Left ventricle myocardium inferior (tissue), 1 donor: ENCODE measurements around the gene SORCS2. TPM values are rescaled to one million over a fixed set of nuclear protein-coding genes. Genes with fewer than 3 reads are reported as not detected.

Experiments used
- DNase-seq: peaks from one replicate; pipeline ENCODE4 v3.0.0-alpha.2; 2020
- H3K27ac ChIP-seq: fragments of 200-600 bp; replicated peaks from 2 replicates; pipeline ENCODE4 v1.8.0; 2021
- H3K27me3 ChIP-seq: fragments of 200-600 bp; 2 replicates; pipeline ENCODE4 v1.8.0; 2021; ENCODE audit warnings: low read depth
- H3K36me3 ChIP-seq: fragments of 200-600 bp; 2 replicates; pipeline ENCODE4 v1.8.0; 2021
- H3K4me1 ChIP-seq: fragments of 200-600 bp; 2 replicates; pipeline ENCODE4 v1.8.0; 2021
- H3K4me3 ChIP-seq: fragments of 200-600 bp; 2 replicates; pipeline ENCODE4 v1.8.0; 2021; ENCODE audit warnings: mild to moderate bottlenecking, moderate library complexity
- H3K9me3 ChIP-seq: fragments of 200-600 bp; replicated peaks from 2 replicates; pipeline ENCODE4 v1.8.0; 2021
- CTCF ChIP-seq: fragments of 200-600 bp; IDR thresholded peaks from 2 replicates; pipeline ENCODE4 v1.8.0; 2021; ENCODE audit warnings: antibody characterized with exemption, mild to moderate bottlenecking, borderline replicate concordance
- intact Hi-C: fragments of 100-400 bp; cut with micrococcal nuclease; formaldehyde crosslinking; loops from one replicate; pipeline ENCODE4 v1.11.0; 2022
- total RNA-seq: library from RNA; stranded (reverse); fragmentation: NEBNext Ultra II Directional; extraction: Animal tissue kit (Norgen Biotek cat#: 25700); gene quantifications from one replicate; pipeline ENCODE4 v1.2.1, GENCODE V29; 2021
- donor health status: DM: no; HTN: yes; CAD: no; lungs with severe emphysema.

SORCS2 gene
- total RNA-seq, 1 donor from 2014 or later = 1.2 TPM

GRCh38 chr4:7523526-7523925 lies 331.2 kb downstream of the SORCS2 start:
- Histone ChIP-seq H3K27me3 (peaks cover 81% of the 10 kb centered on the region), H3K9me3 (no peaks in the 10 kb centered on the region), H3K36me3 (no peaks in the 10 kb centered on the region), H3K4me3 (no peak overlapping the region), H3K27ac (no peak overlapping the region), H3K4me1 (peaks cover 14% of the 10 kb centered on the region)
- TF ChIP-seq CTCF = no peak
- no peak for DNase-seq
- intact Hi-C loops = no loop called here

DNA sequence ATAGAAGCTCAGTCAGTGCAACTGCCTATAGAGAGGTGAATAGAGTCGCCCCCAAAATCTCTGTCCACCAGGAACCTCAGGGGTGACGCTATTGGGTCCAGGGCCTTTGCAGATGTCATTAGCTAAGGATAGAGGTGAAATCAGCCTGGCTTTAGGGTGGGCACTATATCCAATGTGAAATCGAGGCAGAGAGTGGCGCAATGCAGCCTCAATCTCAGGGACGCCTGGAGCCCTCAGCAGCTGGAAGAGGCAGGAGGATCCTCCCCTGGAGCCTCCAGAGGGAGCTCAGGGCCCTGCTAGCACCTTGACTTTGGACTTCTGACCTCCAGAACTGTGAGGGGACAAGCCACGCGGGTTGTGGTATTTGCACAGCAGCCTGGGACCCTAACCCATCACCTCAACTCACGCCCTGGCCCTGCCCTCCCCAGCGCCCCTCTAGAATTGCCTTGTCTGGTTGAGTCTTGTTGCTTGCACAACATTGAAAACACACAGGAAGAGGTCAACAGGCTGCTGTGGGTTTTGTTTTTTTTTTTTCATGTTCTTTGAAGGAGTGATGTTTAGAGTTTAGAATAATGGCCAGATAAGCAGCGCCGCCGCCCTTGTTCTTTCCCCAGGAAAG lies 331.8 kb downstream of the SORCS2 start:
- Histone ChIP-seq H3K9me3 (no peaks in the 10 kb centered on the region), H3K27me3 (peaks cover 86% of the 10 kb centered on the region), H3K27ac (no peak overlapping the region), H3K4me1 (peaks cover 9% of the 10 kb centered on the region), H3K4me3 (no peak overlapping the region), H3K36me3 (no peaks in the 10 kb centered on the region)
- DNase-seq = no peak
- intact Hi-C loops = no loop called here
- TF ChIP-seq CTCF = no peak

GRCh38 chr4:7524843-7525242 lies 332.5 kb downstream of the SORCS2 start:
- DNase-seq = no peak
- Histone ChIP-seq H3K4me1 (peaks cover 3% of the 10 kb centered on the region), H3K9me3 (no peaks in the 10 kb centered on the region), H3K4me3 (no peak overlapping the region), H3K27ac (no peak overlapping the region), H3K36me3 (no peaks in the 10 kb centered on the region), H3K27me3 (peaks cover 86% of the 10 kb centered on the region)
- intact Hi-C loops = no loop called here
- no peak for TF ChIP-seq CTCF

DNA sequence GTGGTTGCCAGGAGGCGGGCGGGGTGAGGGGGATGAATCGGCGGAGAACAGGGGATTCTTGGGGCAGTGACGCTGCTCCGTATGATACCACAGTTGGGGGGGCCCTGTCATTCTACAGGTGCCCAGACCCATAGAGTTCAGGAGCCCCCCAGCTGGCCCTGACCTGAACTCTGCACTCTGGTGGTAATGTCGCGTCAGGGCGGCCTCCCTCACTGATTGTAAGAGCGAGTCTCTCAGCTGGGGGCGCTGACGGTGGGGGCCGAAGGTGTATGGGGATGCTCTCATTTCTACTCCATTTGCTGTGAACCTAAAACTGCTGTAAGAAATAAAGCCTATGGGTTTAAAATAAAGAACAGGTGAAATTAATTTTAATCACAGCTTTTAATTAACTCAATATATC lies 334.2 kb downstream of the SORCS2 start:
- DNase-seq = no peak
- H3K27me3 ChIP-seq = peaks cover 88% of the 10 kb centered on the region
- no peaks in the 10 kb centered on the region for H3K4me1 ChIP-seq
- H3K4me3 ChIP-seq = no peak overlapping the region
- H3K9me3 ChIP-seq = no peaks in the 10 kb centered on the region
- no peak overlapping the region for H3K27ac ChIP-seq
- TF ChIP-seq CTCF = no peak
- H3K36me3 ChIP-seq = no peaks in the 10 kb centered on the region
- intact Hi-C loops = no loop called here

DNA sequence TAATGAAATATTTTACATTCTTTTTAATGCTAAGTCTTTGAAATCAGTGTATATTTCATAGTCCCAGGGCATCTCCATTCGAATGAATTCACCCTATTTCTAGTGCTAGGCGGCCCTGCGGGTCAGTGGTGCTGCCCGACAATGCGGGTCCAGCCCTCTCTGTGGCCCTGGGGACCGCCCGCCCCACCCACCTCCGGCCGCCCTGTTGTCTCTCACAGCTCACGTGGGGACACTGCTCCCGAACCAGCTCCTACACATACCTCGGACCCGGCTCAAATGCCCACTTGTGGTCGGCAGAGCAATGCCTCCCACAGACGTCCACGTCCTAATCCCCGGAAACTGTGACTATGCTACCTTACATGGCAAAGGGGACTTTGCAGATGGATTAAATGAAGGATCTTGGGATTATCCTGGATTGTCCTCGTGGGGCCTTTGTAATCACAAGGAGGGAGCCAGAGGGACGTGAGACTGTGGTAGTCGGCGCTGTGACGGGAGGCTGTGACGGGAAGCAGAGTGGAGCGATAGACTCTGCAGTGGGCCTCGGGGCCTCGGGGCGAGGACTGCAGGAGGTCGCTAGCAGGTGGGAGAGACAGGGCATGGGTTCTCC lies 334.7 kb downstream of the SORCS2 start:
- Histone ChIP-seq H3K9me3 (no peaks in the 10 kb centered on the region), H3K4me3 (no peak overlapping the region), H3K27me3 (peaks cover 87% of the 10 kb centered on the region), H3K4me1 (no peaks in the 10 kb centered on the region), H3K36me3 (no peaks in the 10 kb centered on the region), H3K27ac (no peak overlapping the region)
- no peak for TF ChIP-seq CTCF
- intact Hi-C loops = no loop called here
- DNase-seq = no peak
